Activated T-helper 17 cell treated with anti-CD3 and anti-CD28 coated beads, Interleukin-2, amount 50 U/mL, for 72 hours (primary cell): Measurements from ENCODE around the gene PGR. TPM values are rescaled to one million over a fixed set of nuclear protein-coding genes. Genes with fewer than 3 reads are reported as not detected.

ENCODE experiments used
- ATAC-seq: fragments of 150-1000 bp; cut with Tn5 transposase; replicated peaks from 2 replicates; pipeline ENCODE4 v1.10.0; 2021; ENCODE audit warnings: mild to moderate bottlenecking, moderate library complexity
- H3K27ac Mint-ChIP-seq: one replicate; pipeline ENCODE4 v1.8.0; 2022; ENCODE audit warnings: mixed read lengths
- H3K27me3 Mint-ChIP-seq: one replicate; pipeline ENCODE4 v1.8.0; 2022; ENCODE audit warnings: mixed read lengths
- H3K36me3 Mint-ChIP-seq: one replicate; pipeline ENCODE4 v1.8.0; 2022; ENCODE audit warnings: low read depth, mild to moderate bottlenecking, mixed read lengths
- H3K4me1 Mint-ChIP-seq: one replicate; pipeline ENCODE4 v1.8.0; 2022; ENCODE audit warnings: mixed read lengths
- H3K4me3 Mint-ChIP-seq: one replicate; pipeline ENCODE4 v1.8.0; 2022; ENCODE audit warnings: mild to moderate bottlenecking, mixed read lengths
- H3K9me3 Mint-ChIP-seq: one replicate; pipeline ENCODE4 v1.8.0; 2022; ENCODE audit warnings: mixed read lengths
- total RNA-seq, 2 donors: library from RNA; stranded (reverse); gene quantifications; one replicate each; pipeline ENCODE4 v1.2.3, GENCODE V29; 2022

The PGR gene
- not detected for total RNA-seq

GRCh38 chr11:101129203-101129943 is at the start of gene PGR:
PGR (minus strand) TSS chr11:101129813; CDS start chr11:101129070, 743 bp downstream.
- Mint-ChIP-seq H3K27me3 (peaks cover 32% of the 10 kb centered on the region), H3K4me3 (no peak within 1 kb of the TSS), H3K36me3 (no peaks in the 10 kb centered on the region), H3K27ac (no peak within 1 kb of the TSS), H3K9me3 (peaks cover 5% of the 10 kb centered on the region), H3K4me1 (no peaks in the 10 kb centered on the region)
- no peak for ATAC-seq

GRCh38 chr11:101176381-101176780 is 46.8 kb upstream of the PGR start:
- ATAC-seq: no peak
- H3K9me3 Mint-ChIP-seq: peaks cover 20% of the 10 kb centered on the region
- H3K36me3 Mint-ChIP-seq: no peaks in the 10 kb centered on the region
- H3K4me1 Mint-ChIP-seq: no peaks in the 10 kb centered on the region
- H3K27me3 Mint-ChIP-seq: no peaks in the 10 kb centered on the region
- no peak overlapping the region for H3K27ac Mint-ChIP-seq
- H3K4me3 Mint-ChIP-seq: no peak overlapping the region

- Mint-ChIP-seq H3K9me3 (peaks cover 17% of the 10 kb centered on the region), H3K4me1 (no peaks in the 10 kb centered on the region), H3K27me3 (no peaks in the 10 kb centered on the region), H3K4me3 (no peak overlapping the region), H3K27ac (no peak overlapping the region), H3K36me3 (no peaks in the 10 kb centered on the region)
- no peak for ATAC-seq
Measured at GRCh38 chr11:101169944-101170343, 40.3 kb upstream of the PGR start.

- ATAC-seq: no peak
- H3K9me3 Mint-ChIP-seq: peaks cover 14% of the 10 kb centered on the region
- no peak overlapping the region for H3K27ac Mint-ChIP-seq
- no peak overlapping the region for H3K4me3 Mint-ChIP-seq
- no peaks in the 10 kb centered on the region for H3K27me3 Mint-ChIP-seq
- H3K36me3 Mint-ChIP-seq: no peaks in the 10 kb centered on the region
- no peaks in the 10 kb centered on the region for H3K4me1 Mint-ChIP-seq
Measured at GRCh38 chr11:101166038-101166437, 36.4 kb upstream of the PGR start.

GRCh38 chr11:101158119-101158518 is 28.5 kb upstream of the PGR start:
- Mint-ChIP-seq H3K9me3 (peaks cover 28% of the 10 kb centered on the region), H3K4me1 (no peaks in the 10 kb centered on the region), H3K4me3 (no peak overlapping the region), H3K36me3 (no peaks in the 10 kb centered on the region), H3K27me3 (no peaks in the 10 kb centered on the region), H3K27ac (no peak overlapping the region)
- no peak for ATAC-seq

GRCh38 chr11:101138245-101138930 is 8.8 kb upstream of the PGR start:
- no peak overlapping the region for H3K4me3 Mint-ChIP-seq
- no peaks in the 10 kb centered on the region for H3K36me3 Mint-ChIP-seq
- no peak overlapping the region for H3K27ac Mint-ChIP-seq
- no peaks in the 10 kb centered on the region for H3K27me3 Mint-ChIP-seq
- H3K4me1 Mint-ChIP-seq: no peaks in the 10 kb centered on the region
- H3K9me3 Mint-ChIP-seq: peaks cover 4% of the 10 kb centered on the region
- ATAC-seq: no peak

GRCh38 chr11:101133190-101133589 is 3.6 kb upstream of the PGR start:
- H3K4me3 Mint-ChIP-seq: no peak overlapping the region
- H3K27me3 Mint-ChIP-seq: peaks cover 24% of the 10 kb centered on the region
- H3K36me3 Mint-ChIP-seq: no peaks in the 10 kb centered on the region
- no peak for ATAC-seq
- H3K4me1 Mint-ChIP-seq: no peaks in the 10 kb centered on the region
- no peak overlapping the region for H3K27ac Mint-ChIP-seq
- peaks cover 9% of the 10 kb centered on the region for H3K9me3 Mint-ChIP-seq

- H3K4me3 Mint-ChIP-seq: no peak overlapping the region
- H3K27me3 Mint-ChIP-seq: peaks cover 32% of the 10 kb centered on the region
- no peaks in the 10 kb centered on the region for H3K4me1 Mint-ChIP-seq
- peaks cover 5% of the 10 kb centered on the region for H3K9me3 Mint-ChIP-seq
- no peak overlapping the region for H3K27ac Mint-ChIP-seq
- no peak for ATAC-seq
- no peaks in the 10 kb centered on the region for H3K36me3 Mint-ChIP-seq
Measured at GRCh38 chr11:101128571-101129202, 926 bp downstream of the PGR start.

- ATAC-seq: no peak
- Mint-ChIP-seq H3K9me3 (peaks cover 1% of the 10 kb centered on the region), H3K4me1 (no peaks in the 10 kb centered on the region), H3K27me3 (peaks cover 36% of the 10 kb centered on the region), H3K27ac (no peak overlapping the region), H3K36me3 (no peaks in the 10 kb centered on the region), H3K4me3 (no peak overlapping the region)
Measured at GRCh38 chr11:101127699-101128570, 1.7 kb downstream of the PGR start.

- Mint-ChIP-seq H3K4me1 (no peaks in the 10 kb centered on the region), H3K4me3 (no peak overlapping the region), H3K36me3 (no peaks in the 10 kb centered on the region), H3K27me3 (peaks cover 36% of the 10 kb centered on the region), H3K27ac (no peak overlapping the region), H3K9me3 (no peaks in the 10 kb centered on the region)
- no peak for ATAC-seq
Measured at GRCh38 chr11:101127197-101127698, 2.4 kb downstream of the PGR start.

- no peak for ATAC-seq
- H3K4me1 Mint-ChIP-seq: no peaks in the 10 kb centered on the region
- H3K36me3 Mint-ChIP-seq: no peaks in the 10 kb centered on the region
- H3K4me3 Mint-ChIP-seq: no peak overlapping the region
- peaks cover 35% of the 10 kb centered on the region for H3K27me3 Mint-ChIP-seq
- H3K27ac Mint-ChIP-seq: no peak overlapping the region
- no peaks in the 10 kb centered on the region for H3K9me3 Mint-ChIP-seq
Measured at GRCh38 chr11:101126551-101127196, 2.9 kb downstream of the PGR start.

- Mint-ChIP-seq H3K4me3 (no peak overlapping the region), H3K36me3 (no peaks in the 10 kb centered on the region), H3K4me1 (no peaks in the 10 kb centered on the region), H3K27ac (no peak overlapping the region), H3K9me3 (peaks cover 8% of the 10 kb centered on the region), H3K27me3 (no peaks in the 10 kb centered on the region)
- ATAC-seq: no peak
Measured at GRCh38 chr11:101115671-101116160, 13.9 kb downstream of the PGR start.

GRCh38 chr11:101113540-101113939 is 16.1 kb downstream of the PGR start:
- no peak overlapping the region for H3K27ac Mint-ChIP-seq

More at GRCh38 chr11:101113540-101113939, 16.1 kb downstream of the PGR start:
- Mint-ChIP-seq H3K9me3 (peaks cover 17% of the 10 kb centered on the region), H3K4me1 (no peaks in the 10 kb centered on the region), H3K36me3 (no peaks in the 10 kb centered on the region), H3K27me3 (no peaks in the 10 kb centered on the region), H3K4me3 (no peak overlapping the region)
- ATAC-seq: no peak
